ENCODE results near the gene CHN2. TPM values are rescaled to one million over a fixed set of nuclear protein-coding genes. Genes with fewer than 3 reads are reported as not detected.

Gene CHN2
- polyA plus RNA-seq, 2 of the 4 experiments (the other 2 are of a cell fraction): 0.06 TPM; not detected in 1

GRCh38 chr7:29291723-29292618, 97.4 kb downstream of the CHN2 start:
- no peak overlapping the region for H3K4me3 ChIP-seq
- H3K4me2 ChIP-seq: no peak overlapping the region
- no peak overlapping the region for H3K27ac ChIP-seq
- FAIRE-seq: no peak
- H3K9me3 ChIP-seq: no peaks in the 10 kb centered on the region
- DNase-seq (ENCODE audit: low read depth in 1 of 2, low spot score in 1 of 2): no peak
- ChIA-PET CTCF (no interaction called here), POLR2A (no interaction called here)
- TF ChIP-seq, protein P1, sequence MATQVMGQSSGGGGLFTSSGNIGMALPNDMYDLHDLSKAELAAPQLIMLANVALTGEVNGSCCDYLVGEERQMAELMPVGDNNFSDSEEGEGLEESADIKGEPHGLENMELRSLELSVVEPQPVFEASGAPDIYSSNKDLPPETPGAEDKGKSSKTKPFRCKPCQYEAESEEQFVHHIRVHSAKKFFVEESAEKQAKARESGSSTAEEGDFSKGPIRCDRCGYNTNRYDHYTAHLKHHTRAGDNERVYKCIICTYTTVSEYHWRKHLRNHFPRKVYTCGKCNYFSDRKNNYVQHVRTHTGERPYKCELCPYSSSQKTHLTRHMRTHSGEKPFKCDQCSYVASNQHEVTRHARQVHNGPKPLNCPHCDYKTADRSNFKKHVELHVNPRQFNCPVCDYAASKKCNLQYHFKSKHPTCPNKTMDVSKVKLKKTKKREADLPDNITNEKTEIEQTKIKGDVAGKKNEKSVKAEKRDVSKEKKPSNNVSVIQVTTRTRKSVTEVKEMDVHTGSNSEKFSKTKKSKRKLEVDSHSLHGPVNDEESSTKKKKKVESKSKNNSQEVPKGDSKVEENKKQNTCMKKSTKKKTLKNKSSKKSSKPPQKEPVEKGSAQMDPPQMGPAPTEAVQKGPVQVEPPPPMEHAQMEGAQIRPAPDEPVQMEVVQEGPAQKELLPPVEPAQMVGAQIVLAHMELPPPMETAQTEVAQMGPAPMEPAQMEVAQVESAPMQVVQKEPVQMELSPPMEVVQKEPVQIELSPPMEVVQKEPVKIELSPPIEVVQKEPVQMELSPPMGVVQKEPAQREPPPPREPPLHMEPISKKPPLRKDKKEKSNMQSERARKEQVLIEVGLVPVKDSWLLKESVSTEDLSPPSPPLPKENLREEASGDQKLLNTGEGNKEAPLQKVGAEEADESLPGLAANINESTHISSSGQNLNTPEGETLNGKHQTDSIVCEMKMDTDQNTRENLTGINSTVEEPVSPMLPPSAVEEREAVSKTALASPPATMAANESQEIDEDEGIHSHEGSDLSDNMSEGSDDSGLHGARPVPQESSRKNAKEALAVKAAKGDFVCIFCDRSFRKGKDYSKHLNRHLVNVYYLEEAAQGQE (IDR thresholded peaks at IDR 0.05): no peak
- TF ChIP-seq CBX2 (IDR thresholded peaks at IDR 0.05; ENCODE audit: borderline replicate concordance, low read depth) (no peak), HOXB13 (CRISPR knock-in tag; IDR thresholded peaks at IDR 0.05; ENCODE audit: low read depth) (no peak), KDM5A (IDR thresholded peaks at IDR 0.05) (no peak), MAZ (IDR thresholded peaks at IDR 0.05; ENCODE audit: borderline replicate concordance, low read depth, low read length) (no peak), ESRRA (IDR thresholded peaks at IDR 0.05; ENCODE audit: borderline replicate concordance, low read length) (no peak)
- ATAC-seq: no peak
- 0 out of 3 replicates have a peak, but pooled peaks cover 4% of the 10 kb centered on the region for H3K4me1 ChIP-seq
- WGBS (ENCODE audit: missing lambda C conversion rate): 51% methylated on average over 9 of the region's 9 CpGs

DNA sequence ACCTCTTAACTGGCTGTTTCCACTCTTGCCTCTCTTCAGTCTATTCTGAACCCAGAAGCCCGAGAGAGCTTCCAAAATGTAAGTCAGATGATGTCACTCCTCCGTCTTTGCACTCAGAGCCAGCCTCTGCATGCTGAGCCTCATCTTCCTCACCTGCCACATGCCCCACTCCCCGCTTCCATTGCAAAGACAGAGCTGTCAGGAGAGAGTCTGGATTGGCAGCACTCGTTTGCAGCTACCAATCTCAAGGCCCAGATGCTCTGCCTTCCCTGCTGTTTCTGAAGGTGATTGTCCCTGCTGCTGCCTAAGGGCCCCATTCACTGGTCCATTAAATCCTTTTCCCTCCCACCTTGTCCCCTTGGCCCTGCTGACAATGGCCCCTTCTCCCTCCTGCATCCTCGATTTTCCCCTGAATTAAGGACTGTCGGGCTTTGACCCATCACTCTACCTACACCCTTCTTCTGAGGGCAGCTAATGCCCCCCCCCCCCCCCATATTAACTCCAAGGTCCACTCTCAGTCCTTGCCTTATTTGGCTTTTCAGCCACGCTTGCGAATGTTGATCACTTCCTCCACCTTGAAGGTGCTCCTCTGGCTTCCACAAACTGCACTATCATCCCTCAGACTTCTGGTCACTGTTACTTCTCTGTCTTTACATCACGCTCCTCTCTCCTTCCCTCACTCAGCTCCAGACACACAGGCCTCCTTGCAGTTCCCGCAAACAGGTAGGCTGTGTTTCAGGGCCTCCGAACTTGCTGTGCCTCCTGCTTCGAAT, 98.5 kb downstream of the CHN2 start:
- POLR2A ChIA-PET: no interaction called here
- no peak for FAIRE-seq
- 57% methylated on average over 12 of the region's 12 CpGs for WGBS (ENCODE audit: missing lambda C conversion rate)

More for the DNA sequence above, 98.5 kb downstream of the CHN2 start:
- no peak for TF ChIP-seq HOXB5 (CRISPR knock-in tag; IDR thresholded peaks at IDR 0.05)
- TF ChIP-seq EP300 (IDR thresholded peaks at IDR 0.05): no peak
- TF ChIP-seq, protein P2, sequence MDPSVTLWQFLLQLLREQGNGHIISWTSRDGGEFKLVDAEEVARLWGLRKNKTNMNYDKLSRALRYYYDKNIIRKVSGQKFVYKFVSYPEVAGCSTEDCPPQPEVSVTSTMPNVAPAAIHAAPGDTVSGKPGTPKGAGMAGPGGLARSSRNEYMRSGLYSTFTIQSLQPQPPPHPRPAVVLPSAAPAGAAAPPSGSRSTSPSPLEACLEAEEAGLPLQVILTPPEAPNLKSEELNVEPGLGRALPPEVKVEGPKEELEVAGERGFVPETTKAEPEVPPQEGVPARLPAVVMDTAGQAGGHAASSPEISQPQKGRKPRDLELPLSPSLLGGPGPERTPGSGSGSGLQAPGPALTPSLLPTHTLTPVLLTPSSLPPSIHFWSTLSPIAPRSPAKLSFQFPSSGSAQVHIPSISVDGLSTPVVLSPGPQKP (IDR thresholded peaks at IDR 0.05; ENCODE audit: low read depth, low read length): no peak
- TF ChIP-seq MAZ (IDR thresholded peaks at IDR 0.05; ENCODE audit: borderline replicate concordance, low read depth, low read length): no peak
- TF ChIP-seq CHD2 (IDR thresholded peaks at IDR 0.05; ENCODE audit: low read length, partially characterized antibody): no peak
- TF ChIP-seq TFCP2L1 (CRISPR knock-in tag; IDR thresholded peaks at IDR 0.05): no peak
- no peak for TF ChIP-seq NPAS2 (CRISPR knock-in tag; IDR thresholded peaks at IDR 0.05; ENCODE audit: borderline replicate concordance)
- no peak for TF ChIP-seq E2F6 (IDR thresholded peaks at IDR 0.05; ENCODE audit: borderline replicate concordance, low read depth)
- TF ChIP-seq RARB (CRISPR knock-in tag; IDR thresholded peaks at IDR 0.05): no peak
- TF ChIP-seq HOXB13 (CRISPR knock-in tag; IDR thresholded peaks at IDR 0.05; ENCODE audit: low read depth): no peak
- TF ChIP-seq FOXS1 (CRISPR knock-in tag; IDR thresholded peaks at IDR 0.05): no peak
- TF ChIP-seq NFE2L2 (conservative IDR thresholded peaks at IDR 0.05; ENCODE audit: low read length): no peak
- TF ChIP-seq ZFP36 (IDR thresholded peaks at IDR 0.05; ENCODE audit: borderline replicate concordance, partially characterized antibody): no peak
- no peak for TF ChIP-seq HOXA7 (CRISPR knock-in tag; IDR thresholded peaks at IDR 0.05)
- TF ChIP-seq RAD21 (conservative IDR thresholded peaks at IDR 0.05 in 1 of 2, IDR thresholded peaks at IDR 0.05 in 1 of 2): no peak
- TF ChIP-seq ZSCAN20 (CRISPR knock-in tag; IDR thresholded peaks at IDR 0.05): no peak
- H3K4me2 ChIP-seq: no peak overlapping the region
- DNase-seq (ENCODE audit: low read depth in 1 of 2, low spot score in 1 of 2): no peak
- ATAC-seq: no peak
- H3K4me1 ChIP-seq: no peaks in the 10 kb centered on the region
- CTCF ChIA-PET: no interaction called here
- no peaks in the 10 kb centered on the region for H3K9me3 ChIP-seq
- H3K27ac ChIP-seq: no peak overlapping the region
- no peak overlapping the region for H3K4me3 ChIP-seq

All from A549 (cell line).